ENCODE data around the gene ARPC1B.
"Not testable (repeated sequence)": the region's sequence is repeated elsewhere in the genome, so short reads cannot be mapped to it uniquely, and the experiment has no call there.

The ARPC1B gene

GRCh38 chr7:99355098-99355497 lies 19.4 kb upstream of the ARPC1B start:
- Histone ChIP-seq H3K27me3 (ENCODE audit: control insufficient read depth in 3 of 3, insufficient read depth in 3 of 3, low read depth in 1 of 3, low read length in 3 of 3) (no peaks in the 10 kb centered on the region), H2BK12ac (ENCODE audit: low read length) (no peak overlapping the region), H3K9me3 (replicated peaks in 1 of 2; ENCODE audit: control insufficient read depth in 2 of 2, insufficient read depth in 1 of 2, low read depth in 1 of 2, low read length in 2 of 2) (no peaks in the 10 kb centered on the region), H2BK15ac (ENCODE audit: low read length) (no peak overlapping the region), H3K4me1 (ENCODE audit: control insufficient read depth in 2 of 2, insufficient read depth in 1 of 2, low read depth in 1 of 2, low read length in 2 of 2) (peaks cover 0 to 5% of the 10 kb centered on the region in 2 donors), H3K4me2 (ENCODE audit: insufficient read depth, low read length, poor library complexity, severe bottlenecking) (no peak overlapping the region), H2AFZ (ENCODE audit: low read length) (no peak overlapping the region), H3K4ac (ENCODE audit: low read length) (no peak overlapping the region), H3K23ac (ENCODE audit: low read depth, low read length, poor library complexity) (no peak overlapping the region), H2BK5ac (ENCODE audit: low read length) (no peak overlapping the region), H3K36me3 (replicated peaks in 1 of 2; ENCODE audit: control insufficient read depth in 2 of 2, insufficient read depth in 2 of 2, low read length in 2 of 2) (peaks cover 23 to 83% of the 10 kb centered on the region in 2 donors), H4K91ac (ENCODE audit: low read depth, low read length, poor library complexity) (no peak overlapping the region), H2BK120ac (ENCODE audit: low read depth, low read length) (no peak overlapping the region), H4K8ac (ENCODE audit: low read depth, low read length) (no peak overlapping the region), H3K4me3 (ENCODE audit: low read length in 2 of 2) (no peak overlapping the region), H3K14ac (ENCODE audit: low read length) (no peak overlapping the region), H3K79me1 (ENCODE audit: low read depth, low read length) (no peaks in the 10 kb centered on the region), H3K9ac (ENCODE audit: low read depth, low read length, poor library complexity) (no peak overlapping the region), H3K27ac (replicated peaks; ENCODE audit: low read length) (no peak overlapping the region), H3K18ac (ENCODE audit: low read length) (no peak overlapping the region), H2AK5ac (ENCODE audit: low read depth, low read length) (no peak overlapping the region)
- no peak for DNase-seq (ENCODE audit: low spot score)
- WGBS, 2 donors (ENCODE audit: extremely low coverage in 2 of 2, insufficient read length in 2 of 2, insufficient replicate concordance in 1 of 2): no CpG with 5 or more reads among the region's 7 CpGs

GRCh38 chr7:99357701-99358490 lies 16.6 kb upstream of the ARPC1B start:
- Histone ChIP-seq H3K4me1 (ENCODE audit: control insufficient read depth in 2 of 2, insufficient read depth in 1 of 2, low read depth in 1 of 2, low read length in 2 of 2) (peaks cover 0 to 5% of the 10 kb centered on the region in 2 donors), H3K9ac (ENCODE audit: low read depth, low read length, poor library complexity) (no peak overlapping the region), H3K4me2 (ENCODE audit: insufficient read depth, low read length, poor library complexity, severe bottlenecking) (no peak overlapping the region), H2BK5ac (ENCODE audit: low read length) (no peak overlapping the region), H3K27me3 (ENCODE audit: control insufficient read depth in 3 of 3, insufficient read depth in 3 of 3, low read depth in 1 of 3, low read length in 3 of 3) (no peaks in the 10 kb centered on the region), H3K18ac (ENCODE audit: low read length) (no peak overlapping the region), H2BK12ac (ENCODE audit: low read length) (no peak overlapping the region), H3K27ac (replicated peaks; ENCODE audit: low read length) (no peak overlapping the region), H3K36me3 (replicated peaks in 1 of 2; ENCODE audit: control insufficient read depth in 2 of 2, insufficient read depth in 2 of 2, low read length in 2 of 2) (peaks cover 18 to 84% of the 10 kb centered on the region in 2 donors), H2BK120ac (ENCODE audit: low read depth, low read length) (no peak overlapping the region), H2BK15ac (ENCODE audit: low read length) (no peak overlapping the region), H4K91ac (ENCODE audit: low read depth, low read length, poor library complexity) (no peak overlapping the region), H3K4me3 (ENCODE audit: low read length in 2 of 2) (no peak overlapping the region), H3K9me3 (replicated peaks in 1 of 2; ENCODE audit: control insufficient read depth in 2 of 2, insufficient read depth in 1 of 2, low read depth in 1 of 2, low read length in 2 of 2) (no peaks in the 10 kb centered on the region), H3K23ac (ENCODE audit: low read depth, low read length, poor library complexity) (no peak overlapping the region), H4K8ac (ENCODE audit: low read depth, low read length) (no peak overlapping the region), H3K14ac (ENCODE audit: low read length) (no peak overlapping the region), H2AFZ (ENCODE audit: low read length) (no peak overlapping the region), H3K79me1 (ENCODE audit: low read depth, low read length) (no peaks in the 10 kb centered on the region), H2AK5ac (ENCODE audit: low read depth, low read length) (no peak overlapping the region), H3K4ac (ENCODE audit: low read length) (no peak overlapping the region)
- DNase-seq (ENCODE audit: low spot score): no peak
- no CpG with 5 or more reads among the region's 16 CpGs for WGBS, 2 donors (ENCODE audit: extremely low coverage in 2 of 2, insufficient read length in 2 of 2, insufficient replicate concordance in 1 of 2)

- H3K36me3 ChIP-seq (replicated peaks in 1 of 2; ENCODE audit: control insufficient read depth in 2 of 2, insufficient read depth in 2 of 2, low read length in 2 of 2): peaks cover 19 to 88% of the 10 kb centered on the region in 2 donors
- not testable (repeated sequence) for H2BK120ac ChIP-seq (ENCODE audit: low read depth, low read length); H2BK12ac ChIP-seq (ENCODE audit: low read length); H3K23ac ChIP-seq (ENCODE audit: low read depth, low read length, poor library complexity); H3K4ac ChIP-seq (ENCODE audit: low read length); H3K18ac ChIP-seq (ENCODE audit: low read length); H2AFZ ChIP-seq (ENCODE audit: low read length); H3K27ac ChIP-seq (replicated peaks; ENCODE audit: low read length); H3K9me3 ChIP-seq (replicated peaks in 1 of 2; ENCODE audit: control insufficient read depth in 2 of 2, insufficient read depth in 1 of 2, low read depth in 1 of 2, low read length in 2 of 2); H3K14ac ChIP-seq (ENCODE audit: low read length); H3K79me1 ChIP-seq (ENCODE audit: low read depth, low read length); DNase-seq (ENCODE audit: low spot score); H2BK5ac ChIP-seq (ENCODE audit: low read length); H3K4me1 ChIP-seq (ENCODE audit: control insufficient read depth in 2 of 2, insufficient read depth in 1 of 2, low read depth in 1 of 2, low read length in 2 of 2); H3K4me2 ChIP-seq (ENCODE audit: insufficient read depth, low read length, poor library complexity, severe bottlenecking); H4K8ac ChIP-seq (ENCODE audit: low read depth, low read length); H4K91ac ChIP-seq (ENCODE audit: low read depth, low read length, poor library complexity); H3K9ac ChIP-seq (ENCODE audit: low read depth, low read length, poor library complexity); H3K27me3 ChIP-seq (ENCODE audit: control insufficient read depth in 3 of 3, insufficient read depth in 3 of 3, low read depth in 1 of 3, low read length in 3 of 3); H2AK5ac ChIP-seq (ENCODE audit: low read depth, low read length); H2BK15ac ChIP-seq (ENCODE audit: low read length); H3K4me3 ChIP-seq (ENCODE audit: low read length in 2 of 2)
- no CpG with 5 or more reads among the region's 15 CpGs for WGBS, 2 donors (ENCODE audit: extremely low coverage in 2 of 2, insufficient read length in 2 of 2, insufficient replicate concordance in 1 of 2)
Observed at GRCh38 chr7:99358521-99358920, 16.0 kb upstream of the ARPC1B start.

- Histone ChIP-seq H2AFZ (ENCODE audit: low read length) (no peak overlapping the region), H3K9ac (ENCODE audit: low read depth, low read length, poor library complexity) (no peak overlapping the region), H4K8ac (ENCODE audit: low read depth, low read length) (no peak overlapping the region), H3K4me2 (ENCODE audit: insufficient read depth, low read length, poor library complexity, severe bottlenecking) (no peak overlapping the region), H3K23ac (ENCODE audit: low read depth, low read length, poor library complexity) (peak overlapping the region; percentile 34), H3K27ac (replicated peaks; ENCODE audit: low read length) (peak overlapping the region; percentile 4), H2BK15ac (ENCODE audit: low read length) (no peak overlapping the region), H3K36me3 (replicated peaks in 1 of 2; ENCODE audit: control insufficient read depth in 2 of 2, insufficient read depth in 2 of 2, low read length in 2 of 2) (peaks cover 16 to 87% of the 10 kb centered on the region in 2 donors), H2BK12ac (ENCODE audit: low read length) (no peak overlapping the region), H3K18ac (ENCODE audit: low read length) (no peak overlapping the region), H2AK5ac (ENCODE audit: low read depth, low read length) (no peak overlapping the region), H3K4me1 (ENCODE audit: control insufficient read depth in 2 of 2, insufficient read depth in 1 of 2, low read depth in 1 of 2, low read length in 2 of 2) (peaks cover 0 to 5% of the 10 kb centered on the region in 2 donors), H2BK5ac (ENCODE audit: low read length) (no peak overlapping the region), H3K9me3 (replicated peaks in 1 of 2; ENCODE audit: control insufficient read depth in 2 of 2, insufficient read depth in 1 of 2, low read depth in 1 of 2, low read length in 2 of 2) (no peaks in the 10 kb centered on the region), H3K4ac (ENCODE audit: low read length) (no peak overlapping the region), H4K91ac (ENCODE audit: low read depth, low read length, poor library complexity) (no peak overlapping the region), H3K4me3 (ENCODE audit: low read length in 2 of 2) (no peak overlapping the region), H3K14ac (ENCODE audit: low read length) (no peak overlapping the region), H3K79me1 (ENCODE audit: low read depth, low read length) (no peaks in the 10 kb centered on the region), H3K27me3 (ENCODE audit: control insufficient read depth in 3 of 3, insufficient read depth in 3 of 3, low read depth in 1 of 3, low read length in 3 of 3) (no peaks in the 10 kb centered on the region), H2BK120ac (ENCODE audit: low read depth, low read length) (no peak overlapping the region)
- no CpG with 5 or more reads among the region's 22 CpGs for WGBS, 2 donors (ENCODE audit: extremely low coverage in 2 of 2, insufficient read length in 2 of 2, insufficient replicate concordance in 1 of 2)
- DNase-seq (ENCODE audit: low spot score): no peak
Observed at GRCh38 chr7:99359465-99360154, 14.9 kb upstream of the ARPC1B start.
